Right cardiac atrium (tissue), 5 donors: ENCODE results near the gene ANXA4. TPM values are rescaled to one million over a fixed set of nuclear protein-coding genes. Genes with fewer than 3 reads are reported as not detected.

ENCODE experiments used
- ATAC-seq, 2 donors: fragments of 200-7000 bp; cut with Tn5 transposase; one replicate each; pipeline versions ENCODE4 v1.8.0 to v1.9.1; 2020; ENCODE audit warnings: moderate library complexity in 2 of 2, mild to moderate bottlenecking in 1 of 2
- DNase-seq, 3 donors: peaks; one replicate each; pipeline ENCODE4 v3.0.0-alpha.2; 2020
- H3K27ac ChIP-seq: one replicate; pipeline ENCODE4 v1.5.1; 2013; ENCODE audit warnings: mild to moderate bottlenecking, low read length, control low read depth, moderate library complexity
- H3K27me3 ChIP-seq: one replicate; pipeline ENCODE4 v1.6.1; 2013; ENCODE audit not compliant: control insufficient read depth, insufficient read depth
- H3K4me1 ChIP-seq: one replicate; pipeline ENCODE4 v1.6.1; 2013; ENCODE audit warnings: low read length; ENCODE audit not compliant: control insufficient read depth, insufficient read depth
- H3K4me3 ChIP-seq: one replicate; pipeline ENCODE4 v1.5.1; 2013; ENCODE audit warnings: low read length, control low read depth
- H3K9me3 ChIP-seq: one replicate; pipeline ENCODE4 v1.6.1; 2013; ENCODE audit warnings: low read length; ENCODE audit not compliant: control insufficient read depth
- WGBS: extraction: QIAGEN DNeasy Blood & Tissue Kit; methylation state at CpG from one replicate; pipeline ENCODE4 v1.1.7; 2013; 5-methylcytosine and 5-hydroxymethylcytosine counted together
- intact Hi-C, 4 donors: fragments of 100-400 bp; cut with DNase I; formaldehyde crosslinking; loops; one replicate each; pipeline versions ENCODE4 v1.11.0 to v1.14.0; 2022 to 2023
- polyA plus RNA-seq: library from polyadenylated mRNA; stranded (reverse); fragments of 200-250 nt; gene quantifications from one replicate; pipeline ENCODE4 v1.2.3, GENCODE V29; 2013
- total RNA-seq, 4 donors: library from RNA; stranded (reverse); fragmentation: NEBNext Ultra II Directional; extraction: Animal tissue kit (Norgen Biotek cat#: 25700); gene quantifications; one replicate each; pipeline ENCODE4 v1.2.1, GENCODE V29; 2021
- donor health status: healthy with polysubstance abuse.
- donor health status: DM: no; HTN: yes; CAD: no.
- donor health status: DM: no; HTN: no; CAD: no.
- donor health status: DM: no; HTN: yes; CAD: no; lungs with severe emphysema.
- donor health status: DM: yes; HTN: yes; CAD: no.

Gene ANXA4
- total and polyA plus RNA-seq, 5 donors: 15.4 to 43.7 (median 27.3) TPM

DNA sequence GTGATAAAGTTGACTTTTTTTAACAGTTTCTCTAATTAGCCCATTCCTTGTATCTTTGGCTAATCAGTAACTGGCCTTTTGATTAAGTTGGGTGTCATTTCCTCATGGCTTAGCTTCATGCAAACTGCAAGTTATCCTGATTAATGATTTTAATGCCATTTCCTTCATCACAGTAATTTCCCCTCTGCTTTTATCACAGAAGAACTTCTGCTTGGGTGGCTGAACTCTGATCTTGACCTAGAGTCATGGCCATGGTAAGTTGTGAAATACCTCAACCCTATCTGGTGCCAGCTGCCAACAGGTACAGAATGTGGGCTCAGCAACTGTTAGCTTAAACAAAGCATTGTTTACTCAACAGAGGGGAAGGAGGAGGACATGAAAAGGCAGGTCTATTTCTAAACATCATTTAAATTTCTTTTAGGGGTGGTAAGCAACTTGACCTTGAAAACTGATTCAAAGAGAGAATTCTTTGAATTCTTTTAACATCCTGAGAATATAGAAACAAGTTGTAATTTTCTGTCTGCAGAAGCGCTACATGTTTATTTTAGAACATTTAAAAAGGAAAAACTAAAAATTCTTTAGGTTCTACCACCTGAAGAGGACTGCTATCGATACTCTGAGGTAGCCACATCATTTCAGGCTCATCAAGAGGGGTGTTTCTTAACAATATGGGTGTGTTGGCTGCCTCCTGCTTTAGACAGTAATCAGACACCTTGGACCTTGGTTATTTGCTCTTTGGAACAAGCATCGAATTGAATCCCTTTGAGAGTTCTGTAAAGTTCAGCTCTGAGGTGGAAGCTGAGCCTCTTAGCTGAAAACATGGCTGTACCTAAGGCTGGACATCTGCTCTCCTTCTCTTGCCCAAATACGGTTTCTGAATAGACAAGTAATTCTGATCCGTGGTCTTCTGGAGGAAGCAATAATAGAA lies 39.7 kb downstream of the ANXA4 start:
- ATAC-seq: peak; percentile 50 to 80
- 73% methylated on average over 5 of the region's 5 CpGs for WGBS

DNA sequence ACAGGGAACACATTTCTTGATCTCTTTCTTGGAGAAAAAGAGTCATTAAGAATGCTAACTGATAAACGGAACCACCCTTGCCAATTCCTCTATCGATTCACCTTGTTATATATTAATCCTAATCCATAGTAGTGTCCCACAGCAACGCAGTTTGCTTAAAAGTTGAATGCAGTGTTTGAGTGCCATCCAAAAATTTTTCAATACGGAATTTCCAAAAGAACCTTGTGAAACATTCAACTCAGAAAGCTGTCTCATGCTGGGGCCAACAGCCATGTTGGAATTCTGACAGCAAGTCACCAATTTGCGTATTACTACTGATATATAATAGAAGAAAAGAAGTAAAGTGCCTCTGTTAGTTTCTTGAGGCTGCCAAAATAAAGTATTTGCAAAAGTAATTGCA lies 42.3 kb downstream of the ANXA4 start:
- H3K9me3 ChIP-seq: no peaks in the 10 kb centered on the region
- H3K27me3 ChIP-seq: no peaks in the 10 kb centered on the region
- intact Hi-C loops: no loop called here
- no peak overlapping the region for H3K27ac ChIP-seq
- ATAC-seq (no peak), DNase-seq (no peak)
- H3K4me3 ChIP-seq: no peak overlapping the region
- WGBS: 87% methylated on average over 5 of the region's 5 CpGs
- peaks cover 3% of the 10 kb centered on the region for H3K4me1 ChIP-seq

More for the DNA sequence above, 39.7 kb downstream of the ANXA4 start:
- Histone ChIP-seq H3K4me1 (peaks cover 3% of the 10 kb centered on the region), H3K9me3 (no peaks in the 10 kb centered on the region), H3K27me3 (no peaks in the 10 kb centered on the region), H3K4me3 (no peak overlapping the region), H3K27ac (no peak overlapping the region)
- intact Hi-C loops: no loop called here
- no peak for DNase-seq

DNA sequence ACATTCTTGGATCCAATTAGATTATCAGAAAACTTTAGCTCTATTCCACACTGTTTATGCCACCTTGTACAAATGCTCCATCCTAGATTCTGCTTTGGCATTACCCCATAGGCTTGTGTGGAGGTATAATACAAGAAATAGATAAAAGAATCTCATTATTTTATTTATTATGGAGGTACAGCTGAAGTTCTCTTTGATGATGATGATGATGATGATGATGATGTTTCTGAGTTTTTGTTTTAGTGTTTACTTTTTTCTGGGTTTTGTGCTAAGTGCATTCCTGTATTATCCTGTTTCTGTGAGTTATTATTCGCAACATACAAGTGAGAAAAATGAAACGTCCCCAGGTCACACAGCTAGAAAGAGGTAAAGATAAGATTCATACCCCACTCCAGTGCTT lies 43.4 kb downstream of the ANXA4 start:
- Histone ChIP-seq H3K4me3 (no peak overlapping the region), H3K27ac (no peak overlapping the region), H3K4me1 (peaks cover 3% of the 10 kb centered on the region), H3K9me3 (no peaks in the 10 kb centered on the region), H3K27me3 (no peaks in the 10 kb centered on the region)
- 87% methylated on average over 2 of the region's 2 CpGs for WGBS
- intact Hi-C loops: no loop called here
- ATAC-seq (no peak), DNase-seq (no peak)

DNA sequence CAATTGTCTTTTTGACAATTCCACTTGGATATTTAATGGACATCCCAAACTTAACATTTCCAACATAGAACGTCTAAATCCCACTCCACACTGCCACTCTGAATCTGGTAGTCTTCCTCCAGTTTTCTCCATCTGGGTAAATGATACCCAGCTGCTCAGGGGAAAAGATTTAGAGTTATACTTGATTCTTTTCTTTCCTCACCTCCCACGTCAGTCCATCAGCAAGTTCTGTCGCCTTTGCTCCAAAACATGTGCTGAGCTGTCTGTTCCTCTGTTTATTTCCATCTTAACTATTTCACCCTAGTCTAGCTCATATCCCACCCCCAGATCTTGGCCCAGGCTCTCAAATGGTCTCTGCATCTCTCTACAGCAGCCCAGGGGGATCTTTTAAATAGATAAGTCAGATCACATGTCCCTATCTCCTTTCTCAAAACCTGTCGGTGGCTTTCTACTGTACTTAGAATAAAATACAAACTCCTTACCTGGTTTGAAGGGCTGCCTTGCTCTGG lies 44.2 kb downstream of the ANXA4 start:
- no peaks in the 10 kb centered on the region for H3K9me3 ChIP-seq
- no peaks in the 10 kb centered on the region for H3K27me3 ChIP-seq
- DNase-seq: no peak
- no peak overlapping the region for H3K27ac ChIP-seq
- intact Hi-C loops: no loop called here
- no peak overlapping the region for H3K4me3 ChIP-seq
- H3K4me1 ChIP-seq: peaks cover 1% of the 10 kb centered on the region
- no peak for ATAC-seq
- WGBS: 66% methylated on average over 4 of the region's 4 CpGs

DNA sequence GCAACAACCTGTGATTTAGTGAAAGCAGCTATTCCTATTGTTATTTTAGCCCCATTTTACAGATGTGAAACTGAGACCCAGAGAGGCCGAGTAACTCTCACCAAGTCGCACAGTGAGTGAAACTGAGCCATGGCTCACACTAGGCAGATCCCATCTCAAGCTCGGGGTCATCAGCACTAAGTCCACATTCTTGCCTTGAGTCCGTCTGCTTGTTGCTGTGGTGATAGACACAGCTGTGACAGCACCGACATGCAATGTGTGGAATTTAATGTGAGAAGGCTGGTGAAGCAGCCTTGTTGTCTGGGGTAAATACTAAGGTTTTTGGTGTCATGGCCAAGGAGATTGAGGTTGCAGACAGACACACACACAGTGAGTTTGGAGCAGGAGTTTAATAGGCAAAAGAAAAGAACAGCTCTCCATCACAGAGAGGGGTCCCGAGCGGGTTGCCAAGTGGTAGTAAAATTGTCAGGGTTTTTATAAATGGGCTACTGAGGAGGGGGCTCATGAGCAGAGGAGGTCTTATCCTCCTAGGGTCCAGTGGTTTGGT lies 47.3 kb downstream of the ANXA4 start:
- no peaks in the 10 kb centered on the region for H3K4me1 ChIP-seq
- DNase-seq: no peak
- ATAC-seq: peak; percentile 39 to 63
- no peak overlapping the region for H3K4me3 ChIP-seq
- no peaks in the 10 kb centered on the region for H3K27me3 ChIP-seq
- peak overlapping the region; percentile 80 for H3K27ac ChIP-seq
- intact Hi-C loops: no loop called here
- 52% methylated on average over 7 of the region's 7 CpGs for WGBS
- no peaks in the 10 kb centered on the region for H3K9me3 ChIP-seq

DNA sequence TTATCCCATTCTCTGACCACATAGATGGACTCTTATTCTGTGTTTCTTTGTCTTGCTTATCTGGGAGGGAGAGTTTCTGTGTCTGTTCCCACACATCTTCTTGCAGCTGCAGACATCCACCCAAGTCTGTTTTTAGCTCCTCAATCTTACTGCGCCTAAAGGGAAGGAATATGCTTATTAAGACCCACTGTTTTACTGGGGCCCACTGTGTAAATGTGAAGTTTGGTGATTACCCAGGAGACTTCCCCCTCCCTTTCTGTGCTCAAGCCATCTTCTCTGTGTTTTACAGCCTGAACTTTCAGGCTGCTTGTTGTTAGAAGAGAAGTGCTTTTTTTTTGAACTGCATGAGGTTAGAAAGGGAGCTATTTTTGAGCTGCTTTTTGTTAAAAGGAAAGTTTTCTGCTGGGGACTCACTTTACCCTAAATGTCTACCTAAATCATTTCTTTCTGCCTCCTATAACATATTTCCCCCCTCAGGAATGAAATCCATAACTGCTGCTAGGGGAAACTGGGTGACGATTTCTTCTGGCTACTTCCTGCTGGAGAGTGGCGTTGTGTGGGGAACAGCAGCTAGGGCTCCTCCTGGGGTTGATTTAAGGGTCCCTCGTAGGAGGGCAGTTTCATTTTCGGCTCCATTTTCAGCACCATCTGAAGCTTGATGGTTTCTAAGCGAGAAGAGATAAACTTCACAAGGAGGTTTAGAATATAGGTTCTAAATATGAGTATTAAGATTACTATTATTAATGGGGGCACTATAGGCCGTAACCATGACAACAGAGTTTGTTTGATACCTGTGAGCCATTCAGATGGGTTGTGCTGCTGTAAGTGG lies 48.1 kb downstream of the ANXA4 start:
- Histone ChIP-seq H3K4me1 (no peaks in the 10 kb centered on the region), H3K27me3 (no peaks in the 10 kb centered on the region), H3K27ac (peak overlapping the region; percentile 80), H3K4me3 (no peak overlapping the region), H3K9me3 (no peaks in the 10 kb centered on the region)
- 37% methylated on average over 7 of the region's 7 CpGs for WGBS
- peak; percentile 37 to 57 for ATAC-seq
- intact Hi-C loops: loop anchor here in 1 of 4 donors (10.0 kb wide), 1 partner anchor 45 kb away; the partner anchor contains the start of gene ANXA4
- DNase-seq: no peak

DNA sequence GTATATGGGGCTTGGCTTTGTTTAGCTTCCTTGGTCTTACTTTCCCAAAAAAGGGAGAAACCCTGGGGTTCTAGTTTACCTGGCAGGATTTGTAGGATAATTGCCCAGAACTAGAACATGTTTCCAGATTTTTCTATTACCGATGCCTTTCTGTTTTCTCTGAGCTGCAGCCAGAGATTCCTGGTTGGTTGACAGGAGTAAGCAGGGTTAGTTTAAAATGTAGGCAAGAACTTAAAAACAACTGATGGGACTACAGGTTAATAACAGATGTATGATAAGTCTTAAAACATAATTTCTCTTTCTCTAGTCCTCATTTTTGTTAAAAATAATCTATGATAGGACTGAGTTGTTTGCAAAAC lies 48.6 kb downstream of the ANXA4 start:
- no peaks in the 10 kb centered on the region for H3K27me3 ChIP-seq
- no peaks in the 10 kb centered on the region for H3K4me1 ChIP-seq
- no peaks in the 10 kb centered on the region for H3K9me3 ChIP-seq
- intact Hi-C loops: loop anchor here in 1 of 4 donors (10.0 kb wide), 1 partner anchor 46 kb away; the partner anchor contains the start of gene ANXA4
- DNase-seq: no peak
- H3K27ac ChIP-seq: peak overlapping the region; percentile 30
- ATAC-seq: no peak
- no peak overlapping the region for H3K4me3 ChIP-seq
- 46% methylated on average over 1 of the region's 1 CpG for WGBS

DNA sequence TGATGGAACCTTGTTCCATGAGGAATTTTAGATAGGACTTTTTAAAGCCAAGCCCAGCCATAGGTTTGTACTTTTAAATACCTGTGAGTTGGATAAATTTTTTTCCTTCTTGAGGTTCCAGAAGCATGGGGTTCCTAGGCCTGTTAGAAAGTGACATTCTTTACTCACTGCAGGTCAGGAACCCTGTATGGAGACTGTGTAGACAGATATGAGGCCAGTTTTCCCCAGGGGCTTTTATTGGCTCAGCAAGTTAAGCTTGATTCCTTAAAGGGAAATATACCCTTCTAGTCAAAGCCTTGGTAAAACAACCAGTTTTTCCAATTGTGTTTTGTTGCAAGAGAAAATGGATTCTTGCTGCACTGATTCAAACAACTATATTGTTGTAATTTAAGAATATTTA lies 49.1 kb downstream of the ANXA4 start:
- no peaks in the 10 kb centered on the region for H3K4me1 ChIP-seq
- H3K27ac ChIP-seq: no peak overlapping the region
- ATAC-seq (peak; percentile 70 to 74), DNase-seq (no peak)
- no peak overlapping the region for H3K4me3 ChIP-seq
- H3K9me3 ChIP-seq: no peaks in the 10 kb centered on the region
- intact Hi-C loops: loop anchor here in 1 of 4 donors (10.0 kb wide), 1 partner anchor 46 kb away; the partner anchor contains the start of gene ANXA4
- no peaks in the 10 kb centered on the region for H3K27me3 ChIP-seq

DNA sequence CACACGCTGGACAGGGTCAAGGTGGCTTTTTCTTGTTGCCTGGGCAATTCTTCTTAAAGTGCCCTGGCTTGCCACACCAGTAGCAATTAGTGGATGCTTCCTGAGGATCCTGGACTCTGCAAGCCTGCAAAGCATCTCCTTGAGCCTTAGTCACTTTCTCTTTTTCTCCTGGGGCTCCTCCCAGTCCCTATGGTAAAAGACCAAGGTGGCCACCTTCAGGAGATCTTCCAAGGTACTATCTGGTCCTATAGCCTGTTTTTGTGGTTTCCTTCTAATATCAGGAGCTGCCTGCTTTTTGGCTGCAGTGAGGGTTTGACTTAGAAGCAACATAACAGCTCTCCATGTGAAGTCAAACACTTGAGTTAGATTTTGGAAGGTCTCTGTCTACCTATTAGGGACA lies 54.2 kb downstream of the ANXA4 start:
- DNase-seq: no peak
- no peaks in the 10 kb centered on the region for H3K27me3 ChIP-seq
- intact Hi-C loops: loop anchor here in 1 of 4 donors (10.0 kb wide), 1 partner anchor 51 kb away; the partner anchor contains the start of gene ANXA4
- H3K27ac ChIP-seq: no peak overlapping the region
- 97% methylated on average over 1 of the region's 1 CpG for WGBS
- H3K4me3 ChIP-seq: no peak overlapping the region
- no peak for ATAC-seq
- H3K4me1 ChIP-seq: peaks cover 4% of the 10 kb centered on the region
- H3K9me3 ChIP-seq: no peaks in the 10 kb centered on the region

DNA sequence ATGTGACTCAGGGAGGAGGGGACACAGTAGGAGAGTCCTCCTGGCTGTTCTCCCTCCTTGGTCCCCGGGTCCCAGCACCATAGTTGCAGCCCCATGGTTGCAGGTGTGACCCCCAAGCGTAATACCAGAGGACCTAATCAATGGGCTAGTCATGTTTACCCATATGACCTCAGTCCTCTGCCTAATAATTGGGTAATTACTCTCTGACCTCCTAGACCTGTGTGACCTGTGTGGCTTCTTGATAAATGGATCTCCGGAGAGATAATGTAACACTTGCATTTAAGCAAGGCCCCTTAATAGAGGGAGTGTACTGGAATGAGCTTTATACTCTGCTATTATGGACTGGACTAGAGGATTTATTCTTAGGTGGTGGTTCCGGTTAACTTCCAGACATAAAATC lies 55.3 kb downstream of the ANXA4 start:
- intact Hi-C loops: loop anchor here in 1 of 4 donors (10.0 kb wide), 1 partner anchor 52 kb away; the partner anchor contains the start of gene ANXA4
- no peak for ATAC-seq

More for the DNA sequence above, 55.3 kb downstream of the ANXA4 start:
- no peak overlapping the region for H3K27ac ChIP-seq
- DNase-seq: no peak
- no peaks in the 10 kb centered on the region for H3K27me3 ChIP-seq
- H3K4me1 ChIP-seq: peaks cover 4% of the 10 kb centered on the region
- H3K4me3 ChIP-seq: no peak overlapping the region
- no peaks in the 10 kb centered on the region for H3K9me3 ChIP-seq
- WGBS: 83% methylated on average over 4 of the region's 4 CpGs
